ENCODE data around the gene USE1.

The USE1 gene

DNA sequence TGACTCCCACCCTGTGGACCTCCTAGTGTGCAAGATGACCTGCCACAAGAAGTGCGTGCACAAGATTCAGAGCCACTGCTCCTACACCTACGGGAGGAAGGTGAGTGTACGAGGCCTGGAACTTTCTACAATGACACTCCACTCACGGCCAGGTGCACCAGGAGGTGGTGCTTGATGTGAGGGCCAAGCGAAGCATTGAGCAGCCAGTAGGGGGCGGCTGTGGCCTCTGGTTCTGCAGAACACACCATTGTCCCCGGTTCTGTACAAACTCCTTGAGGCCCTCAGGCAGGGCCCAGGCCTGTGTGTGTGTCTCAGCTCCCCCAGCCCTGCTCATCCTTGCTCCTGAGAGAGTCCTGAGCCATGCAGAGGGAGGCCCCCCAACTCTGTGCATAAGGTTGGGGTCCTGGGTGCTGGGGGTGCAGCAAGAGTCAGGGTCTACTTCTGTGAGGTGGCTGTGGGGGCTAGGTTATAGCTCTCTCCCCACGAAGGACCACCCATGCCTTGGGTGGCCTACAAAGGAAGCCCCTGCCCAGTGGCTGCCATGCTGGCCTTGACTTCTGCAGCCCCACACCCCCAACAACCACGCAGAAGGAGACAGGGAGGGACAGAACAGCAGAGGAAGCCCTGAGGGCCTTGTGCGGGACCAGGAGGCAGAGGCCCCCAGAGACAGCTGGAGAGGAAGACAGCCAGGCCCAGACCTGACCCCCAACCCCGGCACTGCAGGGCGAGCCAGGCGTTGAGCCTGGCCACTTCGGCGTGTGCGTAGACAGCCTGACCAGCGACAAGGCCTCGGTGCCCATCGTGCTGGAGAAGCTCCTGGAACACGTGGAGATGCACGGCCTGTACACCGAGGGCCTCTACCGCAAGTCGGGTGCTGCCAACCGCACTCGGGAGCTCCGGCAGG lies 9.7 kb upstream of the USE1 start:
- DNase-seq, result peak; percentile 18

DNA sequence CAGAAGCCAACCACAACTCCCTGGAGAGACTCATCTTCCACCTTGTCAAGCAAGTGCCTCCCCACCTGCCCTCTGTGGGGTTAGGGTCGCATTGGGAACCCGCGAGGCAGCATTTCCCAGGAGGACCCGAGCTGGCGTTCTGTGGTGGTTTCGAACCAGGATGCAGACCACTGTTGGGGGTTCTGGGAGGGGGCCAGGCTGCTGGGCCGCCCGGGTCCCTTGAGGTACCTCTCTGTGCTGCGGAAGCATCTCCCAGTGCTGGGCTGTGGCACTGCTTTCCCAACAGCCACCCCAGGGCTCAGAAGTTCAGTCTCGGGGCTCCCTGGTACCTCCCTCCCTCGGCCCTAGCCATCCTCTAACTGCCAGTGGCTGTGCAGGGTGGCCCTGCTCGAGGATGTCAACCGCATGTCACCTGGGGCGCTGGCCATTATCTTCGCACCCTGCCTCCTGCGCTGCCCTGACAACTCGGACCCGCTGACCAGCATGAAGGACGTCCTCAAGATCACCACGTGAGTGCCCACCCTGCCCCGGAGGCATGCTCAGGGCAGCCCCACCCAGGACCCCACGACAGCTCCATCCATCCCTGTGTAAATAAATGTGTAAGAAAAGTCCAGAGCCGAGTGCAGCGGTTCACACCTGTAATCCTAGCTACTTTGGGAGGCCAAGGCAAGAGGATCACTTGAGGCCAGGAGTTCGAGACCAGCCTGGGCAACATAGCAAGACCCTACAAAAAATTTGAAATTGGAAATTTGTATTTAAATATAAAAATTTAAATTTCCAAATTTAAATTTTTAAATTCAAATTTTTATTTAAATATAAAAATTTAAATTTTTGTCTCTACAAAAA lies 8.2 kb upstream of the USE1 start:
- no peak for DNase-seq

DNA sequence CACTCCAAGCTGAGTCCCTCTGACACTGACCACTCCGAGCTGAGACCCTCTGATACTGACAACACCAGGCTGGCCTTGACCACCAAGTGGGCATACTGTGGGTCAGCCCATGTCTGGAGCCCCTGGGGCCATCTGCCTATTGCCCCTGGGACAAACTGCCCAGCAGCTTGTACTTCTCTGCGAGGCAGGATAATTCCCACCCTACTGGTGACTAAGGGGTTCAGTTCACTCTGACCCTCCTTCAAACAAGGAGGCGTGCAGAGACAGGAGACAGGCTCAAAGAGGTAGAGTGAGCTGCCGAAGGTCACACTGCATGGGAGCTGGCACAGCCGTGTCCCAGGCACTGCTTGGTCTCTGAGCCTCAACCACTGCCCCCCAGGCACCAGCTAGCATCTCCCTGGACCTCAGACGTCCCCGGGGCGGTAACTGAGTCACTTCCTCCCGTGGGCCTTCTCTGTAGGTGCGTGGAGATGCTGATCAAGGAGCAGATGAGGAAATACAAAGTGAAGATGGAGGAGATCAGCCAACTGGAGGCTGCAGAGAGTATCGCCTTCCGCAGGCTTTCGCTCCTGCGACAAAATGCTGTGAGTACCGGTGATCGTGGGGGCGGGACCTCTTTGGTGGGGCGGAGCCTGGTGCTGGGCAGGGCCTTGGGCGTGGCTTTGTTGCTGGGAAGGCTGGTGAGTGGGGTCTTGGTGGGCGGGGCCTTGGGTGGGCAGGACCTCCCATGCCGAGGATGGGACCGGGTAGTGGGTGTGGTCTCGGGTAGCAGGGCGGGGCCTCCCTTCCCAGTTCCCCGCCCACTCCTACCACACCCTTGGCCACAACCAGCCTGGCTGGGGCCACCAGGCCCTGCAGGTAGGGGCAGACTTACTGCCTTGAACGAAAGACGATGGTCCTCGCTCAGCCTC lies 5.8 kb upstream of the USE1 start:
- peak; percentile 22 for DNase-seq

DNA sequence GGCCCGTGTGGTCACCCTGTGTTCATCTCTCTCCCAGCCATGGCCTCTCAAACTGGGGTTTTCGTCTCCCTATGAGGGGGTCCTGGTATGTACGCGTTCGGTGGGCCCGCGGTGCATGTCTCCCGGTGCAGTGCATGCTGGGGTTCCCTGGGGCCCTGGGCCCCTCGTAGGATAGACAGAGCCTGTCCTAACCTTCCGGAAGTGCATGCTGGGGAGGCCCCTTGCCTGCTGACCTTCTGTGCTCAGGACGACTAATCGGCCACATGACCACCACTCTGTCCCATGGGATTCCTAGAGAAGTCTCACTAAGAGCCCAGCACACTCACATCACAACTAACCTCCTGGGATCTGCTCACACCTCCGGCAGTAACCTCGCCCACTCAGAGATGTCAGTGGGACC lies 4.9 kb upstream of the USE1 start:
- DNase-seq, result no peak

GRCh38 chr19:17211547-17212446 lies 3.4 kb upstream of the USE1 start:
- no peak for DNase-seq

DNA sequence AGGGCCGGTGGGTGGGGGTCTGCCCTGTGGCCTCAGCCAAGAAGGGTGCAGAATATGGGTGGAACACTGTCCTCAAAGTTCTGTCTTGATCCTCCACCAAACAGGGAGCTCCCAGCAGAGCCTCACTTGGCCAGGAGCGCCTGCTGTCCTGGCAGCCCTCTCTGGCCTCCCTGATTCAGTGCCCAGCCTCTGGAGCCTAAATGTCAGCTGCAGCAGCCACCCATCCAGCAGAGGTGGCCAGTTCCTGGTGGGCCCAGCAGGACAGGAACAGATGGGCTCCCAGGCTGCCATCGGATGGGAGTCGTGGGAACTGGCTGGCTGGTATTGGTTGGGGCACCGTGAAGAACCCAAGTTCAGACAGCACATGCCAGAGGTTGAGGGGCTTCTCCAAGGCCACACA lies 1.8 kb upstream of the USE1 start:
- DNase-seq, result no peak

DNA sequence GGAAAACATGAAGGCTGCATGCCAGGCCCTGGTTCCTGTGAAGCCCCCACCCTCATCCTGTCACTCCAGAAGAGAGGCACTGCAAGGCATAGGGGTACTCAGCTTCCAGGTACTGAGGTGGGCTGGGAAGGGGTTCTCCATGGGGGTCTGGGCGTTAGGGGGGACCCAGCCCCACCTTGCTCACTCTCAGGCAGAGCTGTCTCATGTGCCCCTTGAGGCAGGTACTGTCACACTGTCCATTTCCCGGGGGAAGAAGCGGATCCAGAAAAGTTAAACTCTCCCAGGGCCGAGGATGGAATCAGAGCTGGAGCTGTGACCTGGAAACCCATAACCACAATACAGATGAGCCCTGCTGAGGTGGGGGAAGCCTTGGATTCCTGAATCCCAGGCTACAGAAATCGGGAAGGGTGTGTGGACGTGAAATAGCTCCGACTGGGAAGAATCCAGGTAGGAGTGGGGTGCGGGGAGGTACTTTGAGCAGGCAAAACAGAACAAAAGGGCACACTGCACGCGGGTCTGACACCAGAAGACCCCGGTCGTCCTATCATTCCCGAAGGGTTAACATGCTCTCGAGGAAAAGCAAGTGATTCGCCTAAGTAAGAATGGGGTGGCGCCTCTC lies 540 bp upstream of the USE1 start:
- no peak for DNase-seq

DNA sequence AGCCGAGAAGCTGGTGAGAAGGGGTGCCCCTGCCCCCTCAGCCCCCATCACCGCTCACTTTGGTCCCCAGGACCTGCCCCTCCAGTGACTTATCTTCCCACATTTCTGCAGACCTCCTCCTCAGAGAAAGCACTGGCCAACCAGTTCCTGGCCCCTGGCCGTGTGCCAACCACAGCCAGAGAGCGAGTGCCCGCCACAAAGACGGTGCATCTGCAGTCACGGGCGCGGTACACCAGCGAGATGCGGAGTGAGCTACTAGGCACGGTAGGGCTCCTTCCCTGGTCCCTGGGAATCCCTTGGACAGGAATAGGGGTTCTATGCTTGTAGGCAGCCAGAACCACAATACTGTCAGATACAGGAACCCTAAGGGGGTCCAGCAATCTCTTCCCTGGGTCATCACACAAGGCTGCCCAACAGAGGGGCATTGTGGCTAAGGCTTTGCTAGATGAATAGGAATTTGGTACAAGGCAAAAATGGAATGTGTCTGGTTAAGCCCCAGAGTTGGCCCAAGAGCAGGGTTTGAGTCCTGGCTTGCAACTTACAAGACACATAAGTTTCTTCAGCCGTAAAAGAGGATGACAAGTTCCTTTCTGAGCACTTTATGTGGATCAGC lies 1.0 kb downstream of the USE1 start:
- DNase-seq, result no peak

- no peak for DNase-seq
These were observed 4.1 kb downstream of the USE1 start for GRCh38 chr19:17219286-17219685.

- peak; percentile 67 for DNase-seq
These were observed 5.1 kb downstream of the USE1 start for GRCh38 chr19:17220207-17220758.

GRCh38 chr19:17225053-17225452 lies 9.9 kb downstream of the USE1 start:
- DNase-seq, result no peak

DNA sequence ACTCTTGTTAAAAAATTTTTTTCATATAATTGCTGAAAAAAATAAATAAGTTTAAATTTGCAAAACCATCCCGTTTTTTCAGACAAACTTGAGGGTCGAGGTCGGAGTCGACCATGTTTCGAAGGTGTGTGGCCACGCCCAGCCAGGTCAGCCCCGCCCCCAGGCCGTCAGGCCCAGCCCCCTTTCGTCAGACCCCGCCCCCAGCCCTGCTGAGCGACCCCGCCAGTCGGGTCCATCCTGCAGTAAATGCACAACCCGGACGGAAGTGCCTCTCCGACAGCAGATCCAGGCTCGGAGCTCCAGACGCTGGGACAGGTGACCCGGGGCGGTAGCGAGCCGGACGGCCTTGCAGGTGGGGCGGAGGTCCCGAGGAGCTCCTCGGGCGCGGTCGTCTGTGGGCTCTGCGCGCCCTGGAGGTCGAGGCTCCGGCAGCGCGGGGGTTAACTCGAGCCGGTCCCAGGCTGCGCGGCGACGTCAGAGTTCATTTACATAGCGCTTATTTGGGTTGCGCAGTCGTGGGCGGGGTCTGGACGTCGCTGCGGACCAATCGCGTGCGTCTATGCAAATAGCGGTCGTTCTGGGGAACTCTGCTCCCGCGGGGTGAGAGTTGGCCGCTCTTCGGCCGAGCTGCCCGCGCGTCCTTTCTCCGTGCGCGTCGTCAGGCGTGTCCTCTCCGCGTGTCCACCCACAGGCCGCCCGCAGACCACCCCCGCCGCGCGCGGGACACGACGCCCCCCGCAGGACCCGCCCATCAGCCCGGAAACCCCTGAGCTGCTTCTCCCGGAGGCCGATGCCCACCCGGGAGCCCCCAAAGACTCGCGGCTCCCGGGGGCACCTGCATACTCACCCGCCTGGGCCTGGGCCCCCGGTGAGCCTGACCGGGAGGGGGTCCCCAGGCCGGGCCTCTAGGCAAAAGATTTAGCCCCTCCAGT lies 11.1 kb downstream of the USE1 start, which contains the start of gene OCEL1:
Gene OCEL1 (plus strand): TSS at position 225 of the 932 bp plus-strand sequence. CDS start 22 bp downstream, at position 247.
- DNase-seq, result peak; percentile 97

DNA sequence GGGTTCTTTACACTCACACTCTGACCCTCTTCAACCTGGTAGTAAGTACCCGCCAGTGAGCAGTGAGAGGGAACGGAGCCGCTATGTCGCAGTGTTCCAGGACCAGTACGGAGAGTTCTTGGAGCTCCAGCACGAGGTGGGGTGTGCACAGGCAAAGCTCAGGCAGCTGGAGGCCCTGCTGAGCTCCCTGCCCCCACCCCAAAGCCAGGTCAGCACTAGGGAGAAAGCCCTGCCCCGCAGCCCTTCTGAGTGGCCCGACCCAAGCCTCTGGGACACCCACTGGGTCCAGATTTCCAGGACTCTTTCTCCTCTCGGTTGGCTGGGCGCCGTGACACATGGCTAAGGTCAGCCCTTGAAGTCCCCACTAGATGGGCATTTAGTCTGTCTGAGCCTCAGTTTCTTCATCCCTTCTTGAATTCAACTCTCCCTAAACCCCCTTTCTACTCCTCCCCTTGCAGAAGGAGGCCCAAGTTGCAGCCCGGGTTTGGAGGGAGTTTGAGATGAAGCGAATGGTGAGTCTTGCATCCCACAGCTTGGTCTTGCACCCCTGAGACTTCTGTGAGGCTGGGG lies 12.7 kb downstream of the USE1 start:
- no peak for DNase-seq

DNA sequence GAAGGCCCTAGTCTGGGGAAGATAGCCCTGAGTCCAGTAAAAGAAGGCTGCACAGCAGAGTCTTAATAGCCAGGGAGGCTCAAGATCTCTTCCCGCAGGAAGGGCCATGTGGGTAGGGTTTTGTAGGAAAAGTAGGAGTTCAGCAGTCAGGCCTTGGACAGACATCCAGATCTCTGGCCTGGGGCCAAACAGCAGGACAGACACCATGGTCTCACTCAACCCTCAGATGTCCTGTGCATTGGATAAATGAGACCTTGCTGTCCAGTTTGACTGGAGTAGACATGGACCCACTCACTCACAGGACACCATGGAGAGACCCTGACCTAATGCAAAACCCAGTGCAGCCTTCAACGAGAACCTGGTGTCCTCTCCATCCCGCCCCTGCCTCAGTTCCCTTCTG lies 14.7 kb downstream of the USE1 start:
- no peak for DNase-seq

DNA sequence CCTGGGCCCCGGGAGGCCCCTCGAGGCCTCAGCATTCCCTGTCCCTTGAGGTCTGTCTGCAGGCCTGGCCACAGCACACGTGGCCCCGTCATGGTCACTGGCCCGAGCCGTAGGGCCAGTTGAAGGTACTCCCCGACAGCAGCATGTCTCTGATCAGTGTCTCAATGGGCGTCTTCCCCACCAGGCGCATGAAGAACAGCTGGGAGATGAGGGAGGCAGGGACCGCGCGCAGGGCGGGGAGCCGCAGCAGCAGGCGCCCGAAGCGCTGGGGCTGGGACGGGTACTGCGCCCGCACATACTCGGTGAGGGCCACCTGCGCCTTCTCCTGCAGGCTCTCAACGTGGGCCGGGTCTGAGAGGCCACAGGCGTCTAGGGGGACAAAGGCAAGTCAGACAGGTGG lies 17.1 kb downstream of the USE1 start:
- no peak for DNase-seq

GRCh38 chr19:17234911-17235299 lies 19.7 kb downstream of the USE1 start:
- DNase-seq, result peak; percentile 28

GRCh38 chr19:17235300-17235970 lies 20.3 kb downstream of the USE1 start:
- peak; percentile 59 for DNase-seq

Measured in fibroblast of upper back skin (primary cell).